ENCODE data around the gene PRR33. TPM values are rescaled to one million over a fixed set of nuclear protein-coding genes. Genes with fewer than 3 reads are reported as not detected.

The PRR33 gene
- total and polyA plus RNA-seq, 9 donors, result 0.01 TPM; not detected in 8

DNA sequence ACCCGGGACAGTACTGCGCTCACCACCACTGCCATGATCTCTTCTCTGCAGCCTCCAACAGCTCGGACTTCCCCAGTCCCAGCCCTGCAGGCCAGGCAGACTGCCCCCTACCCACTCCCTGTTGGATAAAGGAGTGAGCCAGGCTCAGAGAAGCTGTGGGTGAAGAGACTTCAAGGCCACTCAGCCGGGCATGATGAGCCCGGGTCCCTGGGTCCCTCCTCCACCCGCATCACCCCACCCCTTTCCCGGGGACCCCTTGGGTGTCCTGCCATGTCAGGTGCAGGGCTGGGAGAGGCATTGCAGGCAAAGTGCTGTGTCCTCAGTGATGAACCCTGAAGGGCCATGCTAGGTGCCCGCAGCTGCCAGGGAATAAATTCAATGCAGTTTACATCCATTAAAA lies 24.3 kb downstream of the PRR33 start:
- TF ChIP-seq, protein P1, sequence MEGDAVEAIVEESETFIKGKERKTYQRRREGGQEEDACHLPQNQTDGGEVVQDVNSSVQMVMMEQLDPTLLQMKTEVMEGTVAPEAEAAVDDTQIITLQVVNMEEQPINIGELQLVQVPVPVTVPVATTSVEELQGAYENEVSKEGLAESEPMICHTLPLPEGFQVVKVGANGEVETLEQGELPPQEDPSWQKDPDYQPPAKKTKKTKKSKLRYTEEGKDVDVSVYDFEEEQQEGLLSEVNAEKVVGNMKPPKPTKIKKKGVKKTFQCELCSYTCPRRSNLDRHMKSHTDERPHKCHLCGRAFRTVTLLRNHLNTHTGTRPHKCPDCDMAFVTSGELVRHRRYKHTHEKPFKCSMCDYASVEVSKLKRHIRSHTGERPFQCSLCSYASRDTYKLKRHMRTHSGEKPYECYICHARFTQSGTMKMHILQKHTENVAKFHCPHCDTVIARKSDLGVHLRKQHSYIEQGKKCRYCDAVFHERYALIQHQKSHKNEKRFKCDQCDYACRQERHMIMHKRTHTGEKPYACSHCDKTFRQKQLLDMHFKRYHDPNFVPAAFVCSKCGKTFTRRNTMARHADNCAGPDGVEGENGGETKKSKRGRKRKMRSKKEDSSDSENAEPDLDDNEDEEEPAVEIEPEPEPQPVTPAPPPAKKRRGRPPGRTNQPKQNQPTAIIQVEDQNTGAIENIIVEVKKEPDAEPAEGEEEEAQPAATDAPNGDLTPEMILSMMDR (IDR thresholded peaks at IDR 0.05), result no peak
- no peak for TF ChIP-seq POLR2A (IDR thresholded peaks at IDR 0.05)
- no peak for TF ChIP-seq EP300 (IDR thresholded peaks at IDR 0.05)
- Histone ChIP-seq H3K4me1 (ENCODE audit: insufficient read depth) (peaks cover 21% of the 10 kb centered on the region), H3K4me3 (no peak overlapping the region), H3K9me3 (no peaks in the 10 kb centered on the region), H3K27ac (no peak overlapping the region), H3K27me3 (no peaks in the 10 kb centered on the region), H3K36me3 (no peaks in the 10 kb centered on the region)
- WGBS, 3 donors, result 64 to 71% (median 68%) methylated on average over 7 to 8 of the region's 8 CpGs
- no peak for DNase-seq
- intact Hi-C loops (cut with DNase I), result no loop called here

DNA sequence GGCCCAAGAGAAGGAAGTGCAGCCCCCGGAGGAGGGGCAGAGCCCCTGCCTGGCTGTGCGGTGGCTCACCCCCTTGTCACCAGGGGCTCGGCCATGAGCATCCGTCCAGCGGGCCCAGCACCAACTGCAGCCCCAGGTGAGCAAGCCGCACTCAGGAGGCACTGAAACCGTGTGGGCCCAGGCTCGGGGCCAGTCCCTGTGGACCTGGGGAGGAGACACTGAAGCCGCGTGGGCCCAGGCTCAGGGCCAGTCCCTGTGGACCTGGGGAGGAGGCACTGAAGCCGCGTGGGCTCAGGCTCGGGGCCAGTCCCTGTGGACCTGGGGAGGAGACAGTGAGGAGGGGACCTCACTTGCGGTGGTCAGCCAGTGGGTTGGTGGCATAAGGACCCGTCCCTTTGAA lies 24.9 kb downstream of the PRR33 start:
- no peaks in the 10 kb centered on the region for H3K27me3 ChIP-seq
- TF ChIP-seq, protein P1 (IDR thresholded peaks at IDR 0.05), result no peak
- TF ChIP-seq POLR2A (IDR thresholded peaks at IDR 0.05), result no peak
- TF ChIP-seq EP300 (IDR thresholded peaks at IDR 0.05), result no peak
- H3K9me3 ChIP-seq, result no peaks in the 10 kb centered on the region
- DNase-seq, result no peak
- no peak overlapping the region for H3K4me3 ChIP-seq
- no peak overlapping the region for H3K27ac ChIP-seq
- no peaks in the 10 kb centered on the region for H3K36me3 ChIP-seq
- H3K4me1 ChIP-seq (ENCODE audit: insufficient read depth), result peaks cover 21% of the 10 kb centered on the region
- intact Hi-C loops (cut with DNase I), result no loop called here
- 81 to 93% (median 85%) methylated on average over 15 of the region's 15 CpGs for WGBS, 3 donors

DNA sequence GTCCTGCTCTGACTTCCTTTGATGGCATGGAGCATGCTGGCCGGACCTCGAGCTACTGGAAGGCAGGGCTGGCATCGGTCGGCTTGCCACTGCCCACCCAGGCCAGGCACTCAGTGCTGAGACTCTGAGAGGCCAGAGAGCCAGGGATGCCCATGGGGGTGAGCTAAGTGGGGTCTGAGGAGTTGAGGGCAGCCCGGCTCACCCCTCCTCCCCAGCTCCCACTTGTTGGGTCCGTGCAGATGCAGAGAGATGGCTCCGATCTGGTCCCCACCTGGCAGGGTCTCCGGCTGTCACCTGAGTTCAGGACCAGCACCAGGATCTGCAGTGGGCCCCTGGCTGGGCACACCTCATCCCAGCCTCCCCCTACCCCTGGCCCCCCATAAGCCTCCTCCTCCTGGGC lies 25.5 kb downstream of the PRR33 start:
- Histone ChIP-seq H3K27me3 (no peaks in the 10 kb centered on the region), H3K27ac (no peak overlapping the region), H3K9me3 (no peaks in the 10 kb centered on the region), H3K4me3 (no peak overlapping the region), H3K4me1 (ENCODE audit: insufficient read depth) (peaks cover 21% of the 10 kb centered on the region), H3K36me3 (no peaks in the 10 kb centered on the region)
- TF ChIP-seq EP300 (IDR thresholded peaks at IDR 0.05) (no peak), POLR2A (IDR thresholded peaks at IDR 0.05) (no peak)
- TF ChIP-seq, protein P1 (IDR thresholded peaks at IDR 0.05), result no peak
- no peak for DNase-seq
- intact Hi-C loops (cut with DNase I), result no loop called here
- 89 to 99% (median 91%) methylated on average over 8 of the region's 8 CpGs for WGBS, 3 donors

DNA sequence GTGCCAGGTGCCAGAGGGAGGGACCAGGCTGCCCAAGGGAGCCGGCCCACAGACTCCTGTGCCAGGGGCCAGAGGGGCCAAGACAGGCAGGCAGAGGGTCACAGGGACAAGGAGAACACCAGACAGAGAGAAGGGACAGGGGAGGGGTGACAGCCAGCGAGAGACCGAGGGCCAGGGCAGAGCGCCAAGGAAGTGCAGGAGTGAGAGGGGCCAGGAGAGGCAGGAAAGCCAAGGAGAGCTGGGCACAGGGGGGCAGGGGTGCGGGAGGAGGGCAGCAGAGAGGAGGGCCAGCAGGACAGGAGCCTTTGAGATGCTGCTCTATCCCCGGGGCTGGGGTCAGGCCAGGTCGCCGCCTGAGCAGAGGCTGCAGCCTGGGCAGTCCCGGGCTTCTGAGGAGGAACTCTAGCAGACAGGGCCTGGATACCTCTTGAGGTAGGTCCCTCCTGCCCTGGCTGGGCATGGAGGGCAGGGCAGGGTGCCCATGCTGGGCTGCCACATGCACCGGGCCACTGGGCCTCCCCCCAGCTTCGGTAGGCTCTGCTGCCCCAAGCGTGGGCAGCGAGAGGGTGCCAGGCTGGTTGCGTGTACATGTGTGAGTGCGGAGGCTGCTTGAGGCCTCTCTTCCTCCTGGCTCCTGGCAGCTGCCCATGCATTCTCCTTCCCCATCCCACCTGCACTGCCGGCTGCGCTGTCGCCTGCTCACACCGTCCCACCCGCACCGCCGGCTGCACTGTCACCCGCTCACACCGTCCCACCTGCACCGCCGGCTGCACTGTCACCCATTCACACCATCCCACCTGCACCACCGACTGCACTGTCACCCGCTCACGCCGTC lies 26.6 kb downstream of the PRR33 start:
- Histone ChIP-seq H3K27me3 (no peaks in the 10 kb centered on the region), H3K4me3 (peak overlapping the region; percentile 24), H3K27ac (peak overlapping the region; percentile 61 to 86), H3K4me1 (ENCODE audit: insufficient read depth) (peaks cover 21% of the 10 kb centered on the region), H3K9me3 (no peaks in the 10 kb centered on the region), H3K36me3 (no peaks in the 10 kb centered on the region)
- WGBS, 3 donors, result 75 to 80% (median 75%) methylated on average over 29 to 30 of the region's 30 CpGs
- TF ChIP-seq POLR2A (IDR thresholded peaks at IDR 0.05) (no peak), EP300 (IDR thresholded peaks at IDR 0.05) (no peak)
- TF ChIP-seq, protein P1 (IDR thresholded peaks at IDR 0.05), result no peak
- DNase-seq, result peak in 3 of 5 donors; percentile 54 to 64 (median 61)
- intact Hi-C loops (cut with DNase I), result no loop called here
